ENCODE results near the gene HAND1.

GRCh38 chr5:154479160-154479943 is 1.3 kb upstream of the HAND1 start:
- TF ChIP-seq CTCF (IDR thresholded peaks at IDR 0.05) (no peak), POLR2A (IDR thresholded peaks at IDR 0.05) (no peak)

Measured in transverse colon (tissue), 3 donors.